HepG2 (cell line): ENCODE data around the gene SMARCD1. TPM values are rescaled to one million over a fixed set of nuclear protein-coding genes. Genes with fewer than 3 reads are reported as not detected.
A peak's percentile ranks its signal among the peaks of the same experiment; 100 is the strongest.

ENCODE experiments used
- ATF3 ChIP-seq: sonication (generic); formaldehyde crosslinking; IDR thresholded peaks from 2 replicates; pipeline ENCODE4 v1.4.0; 2020; ENCODE audit warnings: missing genetic modification reagents
- ATF7 ChIP-seq, 2 experiments: fragments of 450-650 bp in 1 of 2; sonication (generic) in 1 of 2; formaldehyde crosslinking in 1 of 2; IDR thresholded peaks; 2 replicates each; pipeline versions ENCODE4 v1.4.0 to v1.6.1; 2016 to 2020; ENCODE audit warnings: antibody characterized with exemption in 1 of 2, mild to moderate bottlenecking in 1 of 2, missing genetic modification reagents in 1 of 2
- HMG20B ChIP-seq: conservative IDR thresholded peaks from 2 replicates; pipeline ENCODE4 v1.6.1; 2016; ENCODE audit warnings: missing genetic modification reagents, missing compliant biosample characterization
- KLF9 ChIP-seq: IDR thresholded peaks from 2 replicates; pipeline ENCODE4 v1.6.1; 2016; ENCODE audit warnings: low read depth
- MXI1 ChIP-seq: IDR thresholded peaks from 3 replicates; pipeline ENCODE4 v1.6.1; 2012; ENCODE audit warnings: low read depth, low read length, inconsistent platforms, borderline replicate concordance
- NBN ChIP-seq: fragments of 450-650 bp; conservative IDR thresholded peaks from 2 replicates; pipeline ENCODE4 v1.6.1; 2017
- NCOR1 ChIP-seq: fragments of 200-600 bp; sonication (generic); IDR thresholded peaks from 2 replicates; pipeline ENCODE4 v1.7.0; 2017; ENCODE audit warnings: antibody characterized with exemption, low read length, borderline replicate concordance
- POLR2A ChIP-seq, 2 experiments: IDR thresholded peaks; 2 replicates each; pipeline ENCODE4 v1.6.1; 2011; ENCODE audit warnings: low read depth in 2 of 2, low read length in 2 of 2, mild to moderate bottlenecking in 1 of 2, moderate library complexity in 1 of 2; ENCODE audit not compliant: insufficient read depth in 1 of 2
- RARA ChIP-seq: IDR thresholded peaks from 2 replicates; pipeline ENCODE4 v1.6.1; 2016; ENCODE audit warnings: missing genetic modification reagents, missing compliant biosample characterization
- SNRNP70 ChIP-seq: fragments of 200-400 bp; formaldehyde crosslinking; IDR thresholded peaks from 2 replicates; pipeline ENCODE4 v1.6.1; 2017; ENCODE audit warnings: mild to moderate bottlenecking, low read depth, low read length, moderate library complexity
- STAG1 ChIP-seq: sonication (generic); formaldehyde crosslinking; IDR thresholded peaks from 2 replicates; pipeline ENCODE4 v1.4.0; 2020; ENCODE audit warnings: missing genetic modification reagents
- ZBTB20 ChIP-seq: sonication (generic); formaldehyde crosslinking; IDR thresholded peaks from 2 replicates; pipeline ENCODE4 v1.8.1; 2023; ENCODE audit warnings: missing genetic modification reagents, low read depth, mild to moderate bottlenecking, borderline replicate concordance
- ZNF33B ChIP-seq: sonication (generic); formaldehyde crosslinking; IDR thresholded peaks from 2 replicates; pipeline ENCODE4 v1.5.1; 2020; ENCODE audit warnings: mild to moderate bottlenecking, missing genetic modification reagents
- ZNF468 ChIP-seq: sonication (generic); formaldehyde crosslinking; IDR thresholded peaks from 2 replicates; pipeline ENCODE4 v1.8.0; 2022; ENCODE audit warnings: mild to moderate bottlenecking, moderate library complexity, missing genetic modification reagents
- ZNF574 ChIP-seq: sonication (generic); formaldehyde crosslinking; IDR thresholded peaks from 2 replicates; pipeline ENCODE4 v1.4.0; 2020; ENCODE audit warnings: missing genetic modification reagents
- ZNF615 ChIP-seq: sonication (generic); formaldehyde crosslinking; IDR thresholded peaks from 2 replicates; pipeline ENCODE4 v1.5.0; 2020; ENCODE audit warnings: mild to moderate bottlenecking, missing genetic modification reagents, borderline replicate concordance
- ZNF687 ChIP-seq: sonication (generic); formaldehyde crosslinking; IDR thresholded peaks from 2 replicates; pipeline ENCODE4 v1.5.1; 2020; ENCODE audit warnings: mild to moderate bottlenecking, missing genetic modification reagents, moderate library complexity
- ZNF709 ChIP-seq: sonication (generic); formaldehyde crosslinking; IDR thresholded peaks from 2 replicates; pipeline ENCODE4 v1.5.0; 2020; ENCODE audit warnings: mild to moderate bottlenecking, missing genetic modification reagents
- polyA plus RNA-seq, 8 experiments: library from polyadenylated mRNA; depleted of rRNA in 3 of 8; stranded (reverse) in 7 of 8; unstranded in 1 of 8; fragments of >200 nt; fragmentation: Illumina TruSeq in 4 of 8; extraction: Trizol in 4 of 8; gene quantifications; 2 replicates each; pipeline versions ENCODE4 v1.2.1 to v1.2.3, GENCODE V29; 2011 to 2016; ENCODE audit warnings: low read depth in 4 of 8, missing spikeins in 1 of 8, mixed read lengths in 1 of 8; ENCODE audit not compliant: insufficient read depth in 1 of 8
- total RNA-seq, 5 experiments: library from RNA; depleted of rRNA; stranded (reverse); fragments of >200 nt; fragmentation: Illumina TruSeq; extraction: Trizol; gene quantifications; 2 replicates each; pipeline ENCODE4 v1.2.3, GENCODE V29; 2016; ENCODE audit warnings: low read depth in 1 of 5

The SMARCD1 gene
- total and polyA plus RNA-seq, 2 of the 13 experiments (the other 11 are each of a cell fraction or from before 2014, with no cell fraction given): 51.7 to 54.6 TPM

- TF ChIP-seq ZNF687 (CRISPR knock-in tag) (peak; percentile 25; the same call in 1 of the 2 replicates), SNRNP70 (no peak), POLR2A (IDR thresholded peaks at IDR 0.05; ENCODE audit: insufficient read depth in 1 of 2, low read depth in 2 of 2, low read length in 2 of 2) (no peak), ZNF615 (CRISPR knock-in tag) (no peak), ZNF33B (CRISPR knock-in tag) (no peak), MXI1 (no peak), STAG1 (peak; percentile 88), RARA (CRISPR knock-in tag) (no peak), NBN (no peak), ZNF709 (CRISPR knock-in tag) (no peak), NCOR1 (no peak), ZBTB20 (CRISPR knock-in tag) (no peak), HMG20B (no peak), ATF7 (IDR thresholded peaks at IDR 0.05) (no peak), ATF7 (CRISPR knock-in tag; IDR thresholded peaks at IDR 0.05) (no peak), ZNF468 (CRISPR knock-in tag) (no peak), KLF9 (no peak), ATF3 (CRISPR knock-in tag) (no peak), ZNF574 (CRISPR knock-in tag) (0 out of 2 replicates have a peak, but pooled peaks have one; percentile 41)
Measured at GRCh38 chr12:50070314-50071060, 14.7 kb upstream of the SMARCD1 start (continued).
